GM12892 (cell line): Measurements from ENCODE around the gene KCNAB1.

Source experiments
- POLR2A ChIP-seq: IDR thresholded peaks from 2 replicates; pipeline ENCODE4 v1.6.1; 2011; ENCODE audit warnings: low read depth, low read length, control low read depth
- POLR2AphosphoS5 ChIP-seq: IDR thresholded peaks from 2 replicates; pipeline ENCODE4 v1.6.1; 2011; ENCODE audit warnings: low read depth, low read length, control low read depth
- TAF1 ChIP-seq: IDR thresholded peaks from 2 replicates; pipeline ENCODE4 v1.6.1; 2011; ENCODE audit warnings: low read depth, mild to moderate bottlenecking, control low read depth, low read length, borderline replicate concordance

DNA sequence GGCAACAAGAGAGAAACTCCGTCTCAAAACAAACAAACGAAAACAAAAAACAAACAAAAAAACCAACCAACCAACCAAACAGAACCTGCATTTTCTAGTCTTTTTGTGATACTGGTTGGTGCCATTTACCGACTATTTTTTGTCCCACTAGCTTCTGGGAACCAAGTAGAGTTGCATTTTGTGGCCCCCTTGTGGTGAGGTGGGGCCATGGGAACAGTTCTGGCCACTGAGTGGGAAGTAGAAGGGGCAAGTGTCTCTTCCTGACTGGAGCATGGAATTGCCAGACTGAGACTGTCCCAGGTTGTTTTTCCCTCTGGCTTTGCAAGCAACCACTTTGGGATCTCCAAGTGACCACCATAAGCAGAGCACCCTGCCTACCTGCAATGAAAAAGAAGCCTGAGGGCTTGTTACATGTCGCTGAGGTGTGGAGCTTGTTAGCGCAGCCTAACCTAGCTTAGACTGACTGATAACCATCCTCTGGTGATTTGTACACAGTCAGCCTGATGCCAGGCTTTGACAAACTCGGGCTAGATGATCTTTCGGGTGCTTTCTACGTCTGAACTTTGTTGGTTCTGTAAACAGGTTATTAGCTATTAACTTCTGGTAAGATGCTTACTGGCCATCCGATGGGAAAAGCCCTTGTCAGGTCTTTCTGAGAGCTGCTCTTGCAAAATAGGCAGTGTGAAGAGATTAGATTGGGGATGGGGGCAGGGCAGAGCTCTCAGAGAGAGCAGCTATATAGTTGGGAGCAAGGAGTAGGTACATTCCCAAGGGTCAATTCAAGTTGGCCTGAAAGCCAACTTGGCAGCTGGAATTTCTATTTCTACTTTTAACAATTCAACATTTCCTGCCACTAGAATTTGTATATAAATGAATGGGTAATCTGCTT lies 262.3 kb downstream of the KCNAB1 start:
- TF ChIP-seq POLR2AphosphoS5 = no peak
- no peak for TF ChIP-seq TAF1
- TF ChIP-seq POLR2A = no peak
